IMR-90 (cell line): ENCODE data around the gene TNFRSF13B. TPM values are rescaled to one million over a fixed set of nuclear protein-coding genes. Genes with fewer than 3 reads are reported as not detected.
A peak's percentile ranks its signal among the peaks of the same experiment; 100 is the strongest.
"Not testable (repeated sequence)": the region's sequence is repeated elsewhere in the genome, so short reads cannot be mapped to it uniquely, and the experiment has no call there.

Experiments
- ATAC-seq: fragments of 200-7000 bp; cut with Tn5 transposase; 2 replicates; pipeline ENCODE4 v1.9.1; 2020; ENCODE audit warnings: low read depth, mild to moderate bottlenecking, moderate library complexity
- BruUV-seq: library from RNA; stranded (reverse); fragments of 400-500 nt; replicated peaks from 2 replicates; lab custom pipeline; 2021; lab: Mats Ljungman, UMichigan
- CTCF ChIA-PET: fragments of 300-600 bp; formaldehyde crosslinking; extraction: SDS; loops from one replicate; lab custom pipeline; 2021; ENCODE audit warnings: antibody characterized with exemption; lab: Yijun Ruan, JAX
- POLR2A ChIA-PET: fragments of 300-600 bp; sonication (Branson Sonifier 250); formaldehyde crosslinking; loops from one replicate; lab custom pipeline; 2022; ENCODE audit warnings: antibody characterized with exemption; ENCODE audit not compliant: unreplicated experiment; lab: Charles Lee
- DNase-seq: peaks from one replicate; pipeline ENCODE4 v3.0.0; 2013
- H2AFZ ChIP-seq: replicated peaks from 2 replicates; pipeline ENCODE3; 2013; ENCODE audit warnings: low read length, mild to moderate bottlenecking; ENCODE audit not compliant: poor library complexity
- H2AK5ac ChIP-seq: 2 replicates; pipeline ENCODE4 v1.6.1; 2013; ENCODE audit warnings: low read depth, low read length, inconsistent platforms
- H2AK9ac ChIP-seq: replicated peaks from 2 replicates; pipeline ENCODE3; 2013; ENCODE audit warnings: mild to moderate bottlenecking, low read depth, low read length, moderate library complexity; ENCODE audit not compliant: poor library complexity
- H2BK120ac ChIP-seq: 2 replicates; pipeline ENCODE4 v1.6.1; 2013; ENCODE audit warnings: low read depth, low read length, inconsistent platforms
- H2BK15ac ChIP-seq: 3 replicates; pipeline ENCODE4 v1.6.1; 2013; ENCODE audit warnings: low read depth, low read length, inconsistent platforms
- H2BK20ac ChIP-seq: 2 replicates; pipeline ENCODE4 v1.6.1; 2013; ENCODE audit warnings: low read depth, mild to moderate bottlenecking, inconsistent platforms, low read length, moderate library complexity
- H2BK5ac ChIP-seq: 2 replicates; pipeline ENCODE4 v1.6.1; 2013; ENCODE audit warnings: mild to moderate bottlenecking, low read depth, low read length, inconsistent platforms; ENCODE audit not compliant: poor library complexity, severe bottlenecking
- H3K14ac ChIP-seq: replicated peaks from 2 replicates; pipeline ENCODE4 v1.6.1; 2013; ENCODE audit warnings: low read depth, low read length, inconsistent platforms
- H3K18ac ChIP-seq: 2 replicates; pipeline ENCODE4 v1.6.1; 2013; ENCODE audit warnings: low read depth, low read length, control low read depth
- H3K23ac ChIP-seq: 2 replicates; pipeline ENCODE4 v1.6.1; 2013; ENCODE audit warnings: low read depth, low read length, inconsistent platforms
- H3K27ac ChIP-seq: 2 replicates; pipeline ENCODE4 v1.5.1; 2013; ENCODE audit warnings: mild to moderate bottlenecking, control low read depth, low read length; ENCODE audit not compliant: insufficient read depth
- H3K27me3 ChIP-seq: 2 replicates; pipeline ENCODE4 v1.6.1; 2013; ENCODE audit warnings: low read length; ENCODE audit not compliant: control insufficient read depth, insufficient read depth
- H3K36me3 ChIP-seq: 2 replicates; pipeline ENCODE4 v1.6.1; 2013; ENCODE audit warnings: low read length, mixed read lengths; ENCODE audit not compliant: control insufficient read depth, insufficient read depth
- H3K4ac ChIP-seq: 2 replicates; pipeline ENCODE4 v1.6.1; 2013; ENCODE audit warnings: low read depth, low read length, inconsistent platforms
- H3K4me1 ChIP-seq: 2 replicates; pipeline ENCODE4 v1.6.1; 2013; ENCODE audit warnings: low read length, mixed read lengths; ENCODE audit not compliant: control insufficient read depth, insufficient read depth
- H3K4me2 ChIP-seq: 2 replicates; pipeline ENCODE4 v1.6.1; 2013; ENCODE audit warnings: low read depth, mild to moderate bottlenecking, control low read depth, low read length, moderate library complexity
- H3K4me3 ChIP-seq: 2 replicates; pipeline ENCODE4 v1.5.1; 2013; ENCODE audit warnings: low read depth, mild to moderate bottlenecking, control low read depth, low read length, moderate library complexity; ENCODE audit not compliant: insufficient read depth
- H3K56ac ChIP-seq: 2 replicates; pipeline ENCODE4 v1.6.1; 2013; ENCODE audit warnings: low read length, inconsistent platforms; ENCODE audit not compliant: insufficient read depth; ENCODE audit errors: extremely low read depth
- H3K79me1 ChIP-seq, 2 experiments: 2 replicates each; pipeline ENCODE4 v1.6.1; 2013; ENCODE audit warnings: low read length in 2 of 2, inconsistent platforms in 1 of 2, low read depth in 1 of 2
- H3K9ac ChIP-seq: 2 replicates; pipeline ENCODE4 v1.6.1; 2013; ENCODE audit warnings: low read depth, low read length, control low read depth
- H3K9me1 ChIP-seq: 2 replicates; pipeline ENCODE4 v1.6.1; 2013; ENCODE audit warnings: low read length, inconsistent platforms; ENCODE audit not compliant: insufficient read depth
- H3K9me3 ChIP-seq: 2 replicates; pipeline ENCODE4 v1.6.1; 2013; ENCODE audit warnings: low read length; ENCODE audit not compliant: control insufficient read depth, insufficient read depth
- H4K20me1 ChIP-seq: 2 replicates; pipeline ENCODE4 v1.6.1; 2013; ENCODE audit warnings: low read length, inconsistent platforms; ENCODE audit not compliant: insufficient read depth
- H4K5ac ChIP-seq: 2 replicates; pipeline ENCODE4 v1.6.1; 2013; ENCODE audit warnings: mild to moderate bottlenecking, low read depth, low read length, control low read depth
- H4K8ac ChIP-seq, 2 experiments: 2 replicates each; pipeline ENCODE4 v1.6.1; 2013; ENCODE audit warnings: low read depth in 2 of 2, low read length in 2 of 2, control low read depth in 1 of 2, inconsistent platforms in 1 of 2
- H4K91ac ChIP-seq: 2 replicates; pipeline ENCODE4 v1.6.1; 2013; ENCODE audit warnings: low read depth, low read length, inconsistent platforms; ENCODE audit not compliant: insufficient read depth
- MAFK ChIP-seq: IDR thresholded peaks from 2 replicates; pipeline ENCODE4 v1.6.1; 2012; ENCODE audit warnings: low read depth, low read length, improper control_type of control experiment
- WGBS, 2 experiments: methylation state at CpG; one replicate each; pipeline versions ENCODE4 v1.1.5 to v1.1.7; 2013; ENCODE audit warnings: missing lambda C conversion rate in 2 of 2; ENCODE audit not compliant: insufficient read length in 1 of 2; ENCODE audit errors: extremely low coverage in 2 of 2; 5-methylcytosine and 5-hydroxymethylcytosine counted together
- dilution Hi-C: fragments of 300-500 bp; cut with HindIII; formaldehyde crosslinking; loops from one replicate; pipeline ENCODE4 v1.14.3; 2018; ENCODE audit warnings: low sequenced_read_pairs; ENCODE audit not compliant: unreplicated experiment
- in situ Hi-C: fragments of 300-500 bp; cut with MboI; formaldehyde crosslinking; loops from 3 replicates; pipeline ENCODE4 v1.14.3; 2019; ENCODE audit warnings: low sequenced_read_pairs, inconsistent platforms, mixed read lengths
- intact Hi-C: fragments of 100-400 bp; cut with micrococcal nuclease; formaldehyde crosslinking; loops from 2 replicates; pipeline ENCODE4 v1.10.0; 2022
- polyA plus RNA-seq, 3 experiments: library from polyadenylated mRNA; depleted of rRNA; stranded (reverse); fragments of >200 nt; gene quantifications; 2 replicates each; pipeline ENCODE4 v1.2.3, GENCODE V29; 2012; ENCODE audit warnings: low replicate concordance in 1 of 3
- total RNA-seq: library from RNA; depleted of rRNA; stranded (reverse); fragments of >200 nt; gene quantifications from 2 replicates; pipeline ENCODE4 v1.2.3, GENCODE V29; 2012
- TF ChIP-seq, protein P1 (sequence below): fragments of 150-350 bp; IDR thresholded peaks from 2 replicates; pipeline ENCODE4 v1.6.1; 2017; ENCODE audit warnings: mild to moderate bottlenecking, antibody characterized with exemption, low read length, low read depth

Gene TNFRSF13B
- total and polyA plus RNA-seq, 2 of the 4 experiments (the other 2 are of a cell fraction), result not detected

DNA sequence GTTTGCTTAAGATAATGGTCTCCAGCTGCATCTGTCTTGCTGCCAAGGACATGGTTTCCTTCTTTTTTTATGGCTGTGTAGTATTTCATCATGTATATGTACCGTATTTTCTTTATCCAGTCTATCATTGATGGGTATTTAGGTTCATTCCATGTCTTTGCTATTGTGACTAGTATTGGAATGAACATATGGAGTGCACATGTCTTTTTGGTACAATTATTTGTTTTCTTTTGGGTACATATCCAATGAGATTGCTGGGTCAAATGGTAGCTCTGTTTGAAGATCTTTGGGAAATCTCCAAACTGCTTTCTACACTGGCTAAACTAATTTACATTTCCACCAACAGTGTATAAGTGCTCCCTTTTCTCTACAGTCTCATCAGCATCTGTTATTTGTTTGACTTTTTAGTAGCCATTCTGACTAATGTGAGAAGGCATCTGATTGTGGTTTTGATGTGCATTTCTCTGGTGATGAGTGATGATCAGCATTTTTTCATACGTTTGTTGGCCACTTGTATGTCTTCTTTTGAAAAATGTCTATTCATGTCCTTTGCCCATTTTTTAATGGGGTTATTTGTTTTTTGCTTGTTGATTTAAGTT is 66.2 kb downstream of the TNFRSF13B start:
- no CpG with 5 or more reads among the region's 2 CpGs for WGBS, 2 experiments
- no peak overlapping the region for H3K23ac ChIP-seq
- H2BK20ac ChIP-seq, result no peak overlapping the region
- H2AK5ac ChIP-seq, result no peak overlapping the region
- no TSS peak for BruUV-seq
- H3K36me3 ChIP-seq, result no peaks in the 10 kb centered on the region
- ATAC-seq (peak; percentile 91), DNase-seq (peak; percentile 83)
- POLR2A ChIA-PET, result no interaction called here
- dilution Hi-C loops, result no loop called here
- CTCF ChIA-PET, result interaction anchor here (0.7 kb wide), 1 partner anchor 440 kb away, joined by 3 read pairs; no protein-coding TSS in a partner anchor
- H2AFZ ChIP-seq, result no peak overlapping the region
- H4K8ac ChIP-seq, result no peak overlapping the region
- H4K20me1 ChIP-seq, result no peaks in the 10 kb centered on the region
- intact Hi-C loops, result no loop called here
- H2BK15ac ChIP-seq, result no peak overlapping the region
- no peaks in the 10 kb centered on the region for H3K9me1 ChIP-seq
- no peak overlapping the region for H3K4me2 ChIP-seq
- in situ Hi-C loops, result no loop called here
- H3K4me1 ChIP-seq, result peaks cover 3% of the 10 kb centered on the region; the same call in 1 of the 2 replicates
- H3K27me3 ChIP-seq, result peaks cover 32% of the 10 kb centered on the region
- peak; percentile 59; the same call in 1 of the 2 replicates for TF ChIP-seq MAFK
- TF ChIP-seq, protein P1, sequence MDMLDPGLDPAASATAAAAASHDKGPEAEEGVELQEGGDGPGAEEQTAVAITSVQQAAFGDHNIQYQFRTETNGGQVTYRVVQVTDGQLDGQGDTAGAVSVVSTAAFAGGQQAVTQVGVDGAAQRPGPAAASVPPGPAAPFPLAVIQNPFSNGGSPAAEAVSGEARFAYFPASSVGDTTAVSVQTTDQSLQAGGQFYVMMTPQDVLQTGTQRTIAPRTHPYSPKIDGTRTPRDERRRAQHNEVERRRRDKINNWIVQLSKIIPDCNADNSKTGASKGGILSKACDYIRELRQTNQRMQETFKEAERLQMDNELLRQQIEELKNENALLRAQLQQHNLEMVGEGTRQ, result no peak
- H3K27ac ChIP-seq, result no peak overlapping the region
- no peak overlapping the region for H3K14ac ChIP-seq
- H2BK120ac ChIP-seq, result no peak overlapping the region
- no peak overlapping the region for H3K18ac ChIP-seq
- H2AK9ac ChIP-seq, result no peak overlapping the region
- H3K56ac ChIP-seq, result no peak overlapping the region
- H4K91ac ChIP-seq, result no peak overlapping the region
- H3K9me3 ChIP-seq, result no peaks in the 10 kb centered on the region
- H3K79me1 ChIP-seq, result no peaks in the 10 kb centered on the region
- no peak overlapping the region for H3K9ac ChIP-seq
- H2BK5ac ChIP-seq, result no peak overlapping the region
- H3K4ac ChIP-seq, result no peak overlapping the region
- H3K4me3 ChIP-seq, result no peak overlapping the region
- no peak overlapping the region for H4K5ac ChIP-seq

DNA sequence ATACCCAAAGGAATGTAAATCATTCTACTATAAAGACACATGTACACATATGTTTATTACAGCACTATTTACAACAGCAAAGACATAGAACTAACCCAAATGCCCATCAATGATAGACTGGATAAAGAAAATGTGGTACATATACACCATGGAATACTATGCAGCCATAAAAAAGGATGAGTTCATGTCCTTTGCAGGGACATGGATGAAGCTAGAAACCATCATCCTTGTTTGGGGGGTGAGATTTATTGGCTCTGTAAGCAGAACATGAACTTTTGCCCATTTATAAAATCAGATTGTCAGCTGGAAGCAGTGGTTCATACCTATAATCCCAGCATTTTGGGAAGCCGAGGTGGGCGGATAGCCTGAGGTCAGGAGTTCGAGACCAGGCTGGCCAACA is 68.8 kb downstream of the TNFRSF13B start:
- DNase-seq, H4K20me1 ChIP-seq, H3K23ac ChIP-seq, H4K5ac ChIP-seq, H2BK5ac ChIP-seq, H2AK5ac ChIP-seq, H3K27ac ChIP-seq, dilution Hi-C loops, H3K36me3 ChIP-seq, in situ Hi-C loops, CTCF ChIA-PET, ATAC-seq, BruUV-seq, H3K4me1 ChIP-seq, H3K18ac ChIP-seq, H3K9me3 ChIP-seq, H3K9me1 ChIP-seq, H2BK15ac ChIP-seq, H3K4ac ChIP-seq, H2BK120ac ChIP-seq, H3K14ac ChIP-seq, H4K91ac ChIP-seq, H3K4me2 ChIP-seq, H2BK20ac ChIP-seq, H3K4me3 ChIP-seq, H3K9ac ChIP-seq, H2AK9ac ChIP-seq, H3K79me1 ChIP-seq, H4K8ac ChIP-seq, H2AFZ ChIP-seq, POLR2A ChIA-PET, intact Hi-C loops, H3K56ac ChIP-seq: not testable (repeated sequence)
- H3K27me3 ChIP-seq, result peaks cover 18% of the 10 kb centered on the region
- no CpG with 5 or more reads among the region's 3 CpGs for WGBS, 2 experiments
